Liver (tissue), 3 donors: ENCODE measurements around the gene RUFY4.

Experiments used
- CTCF ChIP-seq: fragments of 150-350 bp; IDR thresholded peaks from 2 replicates; pipeline ENCODE4 v1.5.1; 2017; ENCODE audit warnings: improper control_type of control experiment, low read depth, low read length; ENCODE audit not compliant: missing input control
- EGR1 ChIP-seq, 2 donors: IDR thresholded peaks; 2 replicates each; pipeline ENCODE4 v1.6.1; 2016 to 2018; ENCODE audit warnings: antibody characterized with exemption in 2 of 2, low read depth in 2 of 2
- FOXA1 ChIP-seq: IDR thresholded peaks from 2 replicates; pipeline ENCODE4 v1.6.1; 2016; ENCODE audit warnings: antibody characterized with exemption
- GABPA ChIP-seq, 2 donors: IDR thresholded peaks in 1 of 2; conservative IDR thresholded peaks in 1 of 2; 2 replicates each; pipeline ENCODE4 v1.6.1; 2016; ENCODE audit warnings: antibody characterized with exemption in 2 of 2, mild to moderate bottlenecking in 1 of 2, moderate library complexity in 1 of 2
- HNF4A ChIP-seq, 2 donors: conservative IDR thresholded peaks; 2 replicates each; pipeline ENCODE4 v1.6.1; 2016; ENCODE audit warnings: antibody characterized with exemption in 2 of 2, mild to moderate bottlenecking in 2 of 2
- JUND ChIP-seq, 2 donors: IDR thresholded peaks; 2 replicates each; pipeline ENCODE4 v1.6.1; 2016; ENCODE audit warnings: antibody characterized with exemption in 2 of 2
- MAX ChIP-seq: IDR thresholded peaks from 2 replicates; pipeline ENCODE4 v1.6.1; 2016; ENCODE audit warnings: antibody characterized with exemption
- RAD21 ChIP-seq, 2 donors: IDR thresholded peaks; 2 replicates each; pipeline ENCODE4 v1.6.1; 2016; ENCODE audit warnings: antibody characterized with exemption in 2 of 2, mild to moderate bottlenecking in 2 of 2
- SP1 ChIP-seq: IDR thresholded peaks from 2 replicates; pipeline ENCODE4 v1.6.1; 2018; ENCODE audit warnings: antibody characterized with exemption, mild to moderate bottlenecking
- TAF1 ChIP-seq: conservative IDR thresholded peaks from 2 replicates; pipeline ENCODE4 v1.6.1; 2016; ENCODE audit warnings: antibody characterized with exemption, mild to moderate bottlenecking
- YY1 ChIP-seq: IDR thresholded peaks from 2 replicates; pipeline ENCODE4 v1.6.1; 2016; ENCODE audit warnings: antibody characterized with exemption, mild to moderate bottlenecking
- TF ChIP-seq, protein P1 (sequence below): IDR thresholded peaks from 2 replicates; pipeline ENCODE4 v1.6.1; 2016; ENCODE audit warnings: antibody characterized with exemption
- donor health status: healthy.
- donor health status: healthy.

GRCh38 chr2:218020966-218021535, 48.0 kb upstream of the RUFY4 start:
- TF ChIP-seq CTCF: no peak
- TF ChIP-seq JUND (IDR thresholded peaks at IDR 0.05): no peak
- TF ChIP-seq RAD21 (IDR thresholded peaks at IDR 0.05): no peak
- TF ChIP-seq FOXA1: no peak
- TF ChIP-seq MAX: no peak
- TF ChIP-seq HNF4A (conservative IDR thresholded peaks at IDR 0.05): no peak
- TF ChIP-seq, protein P1, sequence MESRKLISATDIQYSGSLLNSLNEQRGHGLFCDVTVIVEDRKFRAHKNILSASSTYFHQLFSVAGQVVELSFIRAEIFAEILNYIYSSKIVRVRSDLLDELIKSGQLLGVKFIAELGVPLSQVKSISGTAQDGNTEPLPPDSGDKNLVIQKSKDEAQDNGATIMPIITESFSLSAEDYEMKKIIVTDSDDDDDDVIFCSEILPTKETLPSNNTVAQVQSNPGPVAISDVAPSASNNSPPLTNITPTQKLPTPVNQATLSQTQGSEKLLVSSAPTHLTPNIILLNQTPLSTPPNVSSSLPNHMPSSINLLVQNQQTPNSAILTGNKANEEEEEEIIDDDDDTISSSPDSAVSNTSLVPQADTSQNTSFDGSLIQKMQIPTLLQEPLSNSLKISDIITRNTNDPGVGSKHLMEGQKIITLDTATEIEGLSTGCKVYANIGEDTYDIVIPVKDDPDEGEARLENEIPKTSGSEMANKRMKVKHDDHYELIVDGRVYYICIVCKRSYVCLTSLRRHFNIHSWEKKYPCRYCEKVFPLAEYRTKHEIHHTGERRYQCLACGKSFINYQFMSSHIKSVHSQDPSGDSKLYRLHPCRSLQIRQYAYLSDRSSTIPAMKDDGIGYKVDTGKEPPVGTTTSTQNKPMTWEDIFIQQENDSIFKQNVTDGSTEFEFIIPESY: no peak
- no peak for TF ChIP-seq TAF1
- no peak for TF ChIP-seq YY1
- TF ChIP-seq GABPA (IDR thresholded peaks at IDR 0.05 in 1 of 2, conservative IDR thresholded peaks at IDR 0.05 in 1 of 2): no peak
- no peak for TF ChIP-seq SP1
- no peak for TF ChIP-seq EGR1 (IDR thresholded peaks at IDR 0.05; ENCODE audit: low read depth in 2 of 2)
